Measurements from ENCODE around the gene CD276. TPM values are rescaled to one million over a fixed set of nuclear protein-coding genes. Genes with fewer than 3 reads are reported as not detected.
A peak's percentile ranks its signal among the peaks of the same experiment; 100 is the strongest.

Gene CD276
- total and polyA plus RNA-seq, 2 experiments from 2014 or later: 127 to 172 TPM

DNA sequence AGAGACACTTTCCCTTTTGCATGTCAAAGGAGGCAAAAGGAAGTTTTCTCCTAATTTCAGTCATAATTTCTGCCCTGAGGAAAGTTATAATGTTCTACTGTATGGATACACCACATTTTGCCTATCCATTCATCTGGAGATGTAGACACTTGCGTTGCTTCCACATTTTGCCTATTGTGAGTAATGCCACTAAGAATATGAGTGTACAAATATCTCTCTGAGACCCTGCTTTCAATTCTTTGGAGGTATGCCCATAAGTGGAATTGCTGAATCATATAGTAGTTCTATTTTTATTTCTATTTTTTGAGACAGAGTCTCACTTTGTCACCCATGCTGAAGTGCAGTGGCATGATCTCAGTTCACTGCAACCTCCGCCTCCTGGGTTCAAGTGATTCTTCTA lies 3.6 kb upstream of the CD276 start:
- Histone ChIP-seq H3K4me1 (ENCODE audit: low read depth) (peaks cover 6% of the 10 kb centered on the region), H3K36me3 (no peaks in the 10 kb centered on the region), H3K27me3 (peaks cover 4% of the 10 kb centered on the region), H3K9me3 (ENCODE audit: low read depth) (no peaks in the 10 kb centered on the region), H3K4me3 (no peak overlapping the region), H3K27ac (no peak overlapping the region)
- no peak for TF ChIP-seq CTCF (IDR thresholded peaks at IDR 0.05; ENCODE audit: low read depth, low read length)
- DNase-seq (ENCODE audit: low read depth in 1 of 2, low spot score in 1 of 2): no peak

- H3K4me3 ChIP-seq: no peak overlapping the region
- no peaks in the 10 kb centered on the region for H3K27me3 ChIP-seq
- no peak for TF ChIP-seq CTCF (IDR thresholded peaks at IDR 0.05; ENCODE audit: low read depth, low read length)
- no peak for DNase-seq (ENCODE audit: low read depth in 1 of 2, low spot score in 1 of 2)
- no peaks in the 10 kb centered on the region for H3K9me3 ChIP-seq (ENCODE audit: low read depth)
- H3K27ac ChIP-seq: no peak overlapping the region
- H3K36me3 ChIP-seq: no peaks in the 10 kb centered on the region
- H3K4me1 ChIP-seq (ENCODE audit: low read depth): peaks cover 11% of the 10 kb centered on the region
These were observed 3.1 kb upstream of the CD276 start for GRCh38 chr15:73681063-73681462.

DNA sequence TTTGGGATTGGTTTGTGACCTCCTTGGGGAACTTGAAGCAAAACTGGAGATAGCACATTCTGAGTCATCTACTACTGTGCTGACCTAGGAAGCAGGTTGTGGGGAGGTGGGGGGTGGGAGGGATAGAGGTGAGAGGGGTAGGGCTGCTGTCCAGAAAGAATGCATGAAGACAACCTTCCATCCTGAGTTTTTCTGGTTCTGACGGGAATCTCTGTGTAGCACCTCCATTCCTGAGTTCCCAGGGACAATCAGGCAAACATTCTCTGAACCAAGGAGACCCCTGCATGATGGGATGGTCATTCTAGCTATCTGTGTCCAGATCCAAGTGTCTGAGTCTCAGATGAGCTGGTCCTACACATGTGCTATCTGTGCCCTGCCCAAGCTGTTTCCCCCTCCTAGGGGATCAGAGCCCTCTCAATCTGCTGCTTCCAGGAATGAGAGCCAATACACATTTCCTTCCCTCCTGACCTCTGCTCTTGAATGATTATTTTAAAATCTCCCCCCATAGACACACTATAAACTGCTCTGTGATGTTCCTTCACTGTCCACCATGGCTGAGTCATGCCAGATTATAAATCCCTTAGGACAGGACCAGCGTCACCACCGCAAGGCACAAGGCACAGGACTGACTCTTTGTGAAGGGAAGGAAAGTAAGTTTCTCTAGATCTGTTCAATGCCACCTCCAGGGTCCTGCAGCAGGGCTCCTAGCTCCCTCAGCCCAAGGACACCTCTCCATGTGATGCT lies 2.2 kb upstream of the CD276 start:
- Histone ChIP-seq H3K4me1 (ENCODE audit: low read depth) (peaks cover 19% of the 10 kb centered on the region), H3K36me3 (no peaks in the 10 kb centered on the region), H3K27ac (no peak overlapping the region), H3K27me3 (no peaks in the 10 kb centered on the region), H3K4me3 (no peak overlapping the region), H3K9me3 (ENCODE audit: low read depth) (no peaks in the 10 kb centered on the region)
- TF ChIP-seq CTCF (IDR thresholded peaks at IDR 0.05; ENCODE audit: low read depth, low read length): no peak
- no peak for DNase-seq (ENCODE audit: low read depth in 1 of 2, low spot score in 1 of 2)

- no peaks in the 10 kb centered on the region for H3K36me3 ChIP-seq
- H3K27me3 ChIP-seq: no peaks in the 10 kb centered on the region
- H3K4me1 ChIP-seq (ENCODE audit: low read depth): peaks cover 24% of the 10 kb centered on the region
- no peak for TF ChIP-seq CTCF (IDR thresholded peaks at IDR 0.05; ENCODE audit: low read depth, low read length)
- no peak overlapping the region for H3K4me3 ChIP-seq
- no peak for DNase-seq (ENCODE audit: low read depth in 1 of 2, low spot score in 1 of 2)
- no peak overlapping the region for H3K27ac ChIP-seq
- no peaks in the 10 kb centered on the region for H3K9me3 ChIP-seq (ENCODE audit: low read depth)
These were observed 1.5 kb upstream of the CD276 start for GRCh38 chr15:73682600-73683090.

DNA sequence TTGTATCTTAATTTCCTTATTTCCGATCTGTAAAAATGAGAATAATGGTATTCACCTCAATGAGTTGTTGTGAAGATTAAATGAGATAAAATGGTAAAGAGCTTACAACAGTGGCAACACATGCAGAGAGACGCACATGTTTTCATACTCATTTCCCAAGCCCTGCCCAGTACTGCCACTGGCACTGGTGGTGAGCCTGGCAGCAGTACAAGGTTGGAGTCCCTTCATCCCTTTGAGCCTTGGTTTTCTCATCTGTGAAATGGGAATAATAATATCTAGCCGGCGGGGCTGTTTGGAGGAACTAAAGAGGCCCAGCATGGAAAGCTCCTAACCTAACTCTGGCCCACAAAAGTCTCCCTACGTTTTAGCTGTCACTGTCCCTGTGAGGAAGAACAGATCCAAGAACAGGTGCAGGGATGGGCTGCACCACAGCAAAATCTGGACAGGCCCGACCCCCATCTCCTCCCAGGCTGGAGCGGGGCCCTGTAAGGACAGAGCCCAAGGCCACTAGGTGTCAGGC lies 866 bp upstream of the CD276 start:
- H3K27ac ChIP-seq: peak overlapping the region; percentile 94
- TF ChIP-seq CTCF (IDR thresholded peaks at IDR 0.05; ENCODE audit: low read depth, low read length): no peak
- DNase-seq (ENCODE audit: low read depth in 1 of 2, low spot score in 1 of 2): no peak
- peak overlapping the region; percentile 82 for H3K4me3 ChIP-seq
- no peaks in the 10 kb centered on the region for H3K36me3 ChIP-seq
- H3K27me3 ChIP-seq: no peaks in the 10 kb centered on the region
- H3K4me1 ChIP-seq (ENCODE audit: low read depth): peaks cover 20% of the 10 kb centered on the region
- no peaks in the 10 kb centered on the region for H3K9me3 ChIP-seq (ENCODE audit: low read depth)
